ENCODE measurements around the gene MGAT4A.
A peak's percentile ranks its signal among the peaks of the same experiment; 100 is the strongest.

MGAT4A gene

GRCh38 chr2:98658816-98659490 is 72.0 kb downstream of the MGAT4A start:
- DNase-seq (ENCODE audit: low spot score), result no peak

GRCh38 chr2:98656800-98657199 is 74.1 kb downstream of the MGAT4A start:
- no peak for DNase-seq (ENCODE audit: low spot score)

GRCh38 chr2:98654699-98655495 is 76.0 kb downstream of the MGAT4A start:
- DNase-seq (ENCODE audit: low spot score), result peak; percentile 48

- no peak for DNase-seq (ENCODE audit: low spot score)
These were observed 79.9 kb downstream of the MGAT4A start for GRCh38 chr2:98650998-98651397.

GRCh38 chr2:98649992-98650375 is 80.9 kb downstream of the MGAT4A start:
- no peak for DNase-seq (ENCODE audit: low spot score)

- DNase-seq (ENCODE audit: low spot score), result peak; percentile 87
These were observed 81.6 kb downstream of the MGAT4A start for GRCh38 chr2:98649135-98649991.

GRCh38 chr2:98648451-98648850 is 82.5 kb downstream of the MGAT4A start:
- no peak for DNase-seq (ENCODE audit: low spot score)

- no peak for DNase-seq (ENCODE audit: low spot score)
These were observed 83.3 kb downstream of the MGAT4A start for GRCh38 chr2:98647636-98648035.

GRCh38 chr2:98643496-98644100 is 87.3 kb downstream of the MGAT4A start:
- peak; percentile 15 for DNase-seq (ENCODE audit: low spot score)

GRCh38 chr2:98637401-98638147 is 93.4 kb downstream of the MGAT4A start:
- DNase-seq (ENCODE audit: low spot score), result no peak

GRCh38 chr2:98634406-98635092 is 96.4 kb downstream of the MGAT4A start:
- peak; percentile 36 for DNase-seq (ENCODE audit: low spot score)

- DNase-seq (ENCODE audit: low spot score), result no peak
These were observed 98.6 kb downstream of the MGAT4A start for GRCh38 chr2:98632351-98632750.

- DNase-seq (ENCODE audit: low spot score), result peak; percentile 16
These were observed 107.3 kb downstream of the MGAT4A start for GRCh38 chr2:98623657-98624056.

GRCh38 chr2:98617149-98617548 is 113.8 kb downstream of the MGAT4A start:
- no peak for DNase-seq (ENCODE audit: low spot score)

GRCh38 chr2:98615481-98615880 is 115.5 kb downstream of the MGAT4A start:
- peak; percentile 24 for DNase-seq (ENCODE audit: low spot score)

GRCh38 chr2:98614024-98614739 is 116.8 kb downstream of the MGAT4A start:
- DNase-seq (ENCODE audit: low spot score), result no peak

GRCh38 chr2:98608962-98609604 is 121.8 kb downstream of the MGAT4A start:
- DNase-seq (ENCODE audit: low spot score), result peak; percentile 14

- DNase-seq (ENCODE audit: low spot score), result peak; percentile 93
These were observed 122.6 kb downstream of the MGAT4A start, which contains the start of the genes COA5 and UNC50 for GRCh38 chr2:98608116-98608961. TSS of gene COA5 (minus strand) at chr2:98608512. CDS start at chr2:98608405, 107 bp downstream. TSS of gene UNC50 (plus strand) at chr2:98608589. CDS start at chr2:98609760, 1,171 bp downstream.

Data from NAMALWA (cell line).